Amniotic epithelial cell (primary cell): ENCODE data around the gene RFC4.
"Not testable (repeated sequence)": the region's sequence is repeated elsewhere in the genome, so short reads cannot be mapped to it uniquely, and the experiment has no call there.

Source experiments
- DNase-seq: peaks from one replicate; pipeline ENCODE4 v3.0.0-alpha.2; 2010; ENCODE audit warnings: low read depth

Gene RFC4

GRCh38 chr3:186824430-186825139 lies 18.3 kb upstream of the RFC4 start:
- DNase-seq, result no peak

- DNase-seq, result no peak
Measured at GRCh38 chr3:186823386-186823785, 17.1 kb upstream of the RFC4 start.

- not testable (repeated sequence) for DNase-seq
Measured at GRCh38 chr3:186822388-186822759, 16.1 kb upstream of the RFC4 start.

- peak; percentile 44 for DNase-seq
Measured at GRCh38 chr3:186821429-186822387, 15.4 kb upstream of the RFC4 start.

- DNase-seq, result no peak
Measured at GRCh38 chr3:186818956-186819355, 12.7 kb upstream of the RFC4 start.

- DNase-seq, result no peak
Measured at GRCh38 chr3:186818516-186818915, 12.2 kb upstream of the RFC4 start.

GRCh38 chr3:186815435-186815834 lies 9.2 kb upstream of the RFC4 start:
- DNase-seq, result peak; percentile 81

- no peak for DNase-seq
Measured at GRCh38 chr3:186814100-186814499, 7.8 kb upstream of the RFC4 start.

- DNase-seq, result not testable (repeated sequence)
Measured at GRCh38 chr3:186811313-186811712, 5.0 kb upstream of the RFC4 start.

GRCh38 chr3:186810336-186810996 lies 4.2 kb upstream of the RFC4 start:
- no peak for DNase-seq

- DNase-seq, result no peak
Measured at GRCh38 chr3:186807231-186807630, 949 bp upstream of the RFC4 start.

GRCh38 chr3:186803447-186803846 lies 2.8 kb downstream of the RFC4 start:
- DNase-seq, result not testable (repeated sequence)

GRCh38 chr3:186802701-186803100 lies 3.6 kb downstream of the RFC4 start:
- no peak for DNase-seq

- no peak for DNase-seq
Measured at GRCh38 chr3:186800285-186800684, 6.0 kb downstream of the RFC4 start.

GRCh38 chr3:186798239-186798874 lies 7.9 kb downstream of the RFC4 start:
- no peak for DNase-seq

- DNase-seq, result peak; percentile 49
Measured at GRCh38 chr3:186790261-186790981, 15.9 kb downstream of the RFC4 start.

GRCh38 chr3:186789554-186790260 lies 16.6 kb downstream of the RFC4 start:
- DNase-seq, result no peak

GRCh38 chr3:186788482-186789370 lies 17.6 kb downstream of the RFC4 start:
- no peak for DNase-seq

GRCh38 chr3:186787642-186788481 lies 18.4 kb downstream of the RFC4 start:
- DNase-seq, result no peak
